Activated CD4-positive, alpha-beta T cell treated with anti-CD3 and anti-CD28 coated beads, Interleukin-2, amount 10 ng/mL, durations not matched to agents 7 days and 5 days (primary cell): ENCODE data around the gene CFL1. TPM values are rescaled to one million over a fixed set of nuclear protein-coding genes. Genes with fewer than 3 reads are reported as not detected.
"Not testable (repeated sequence)": the region's sequence is repeated elsewhere in the genome, so short reads cannot be mapped to it uniquely, and the experiment has no call there.

Source experiments
- CTCF ChIA-PET: fragments of 350-600 bp; sonication (Branson Sonifier 250); formaldehyde crosslinking; loops from one replicate; lab custom pipeline; 2021; ENCODE audit warnings: antibody characterized with exemption; lab: Charles Lee
- POLR2A ChIA-PET: fragments of 350-600 bp; sonication (Branson Sonifier 250); formaldehyde crosslinking; loops from one replicate; lab custom pipeline; 2021; ENCODE audit warnings: antibody characterized with exemption; lab: Charles Lee
- DNase-seq: peaks from one replicate; pipeline ENCODE4 v3.0.0-alpha.2; 2020
- H3K27ac Mint-ChIP-seq: one replicate; pipeline ENCODE4 v1.8.0; 2021; ENCODE audit warnings: mild to moderate bottlenecking, moderate library complexity, mixed read lengths
- H3K27me3 Mint-ChIP-seq: one replicate; pipeline ENCODE4 v1.8.0; 2021; ENCODE audit warnings: mixed read lengths
- H3K36me3 Mint-ChIP-seq: one replicate; pipeline ENCODE4 v1.8.0; 2021; ENCODE audit warnings: low read depth, mixed read lengths
- H3K4me1 Mint-ChIP-seq: one replicate; pipeline ENCODE4 v1.8.0; 2021; ENCODE audit warnings: mixed read lengths
- H3K4me3 Mint-ChIP-seq: one replicate; pipeline ENCODE4 v1.8.0; 2021; ENCODE audit warnings: mild to moderate bottlenecking, moderate library complexity, mixed read lengths
- H3K9me3 Mint-ChIP-seq: one replicate; pipeline ENCODE4 v1.8.0; 2021; ENCODE audit warnings: mixed read lengths
- total RNA-seq, 2 experiments: library from RNA; stranded (reverse); gene quantifications; one replicate each; pipeline ENCODE4 v1.2.3, GENCODE V29; 2021

The CFL1 gene
- total RNA-seq, 2 experiments from 2014 or later, result 1,543 to 1,707 TPM

GRCh38 chr11:65895482-65895981 is 37.6 kb upstream of the CFL1 start:
- no peaks in the 10 kb centered on the region for H3K27me3 Mint-ChIP-seq
- no peak for DNase-seq
- peaks cover 5% of the 10 kb centered on the region for H3K36me3 Mint-ChIP-seq
- ChIA-PET POLR2A (no interaction called here), CTCF (interaction anchor here (1.1 to 24.2 kb wide), 3 partner anchors 7 to 26 kb away, joined by 6 to 590 read pairs (median 340); partner anchors contain the start of genes CCDC85B, CFL1, CTSW and EFEMP2)
- H3K27ac Mint-ChIP-seq, result peak overlapping the region; percentile 50
- no peaks in the 10 kb centered on the region for H3K9me3 Mint-ChIP-seq
- H3K4me3 Mint-ChIP-seq, result peak overlapping the region; percentile 37
- H3K4me1 Mint-ChIP-seq, result peaks cover 46% of the 10 kb centered on the region

GRCh38 chr11:65894034-65894591 is 36.1 kb upstream of the CFL1 start:
- Mint-ChIP-seq H3K4me1 (peaks cover 58% of the 10 kb centered on the region), H3K27ac (peak overlapping the region; percentile 87), H3K27me3 (no peaks in the 10 kb centered on the region), H3K9me3 (no peaks in the 10 kb centered on the region), H3K4me3 (peak overlapping the region; percentile 90), H3K36me3 (peaks cover 5% of the 10 kb centered on the region)
- POLR2A ChIA-PET, result interaction anchor here (0.7 to 1.0 kb wide), 3 partner anchors 33 to 175 kb away, joined by 3 to 6 read pairs (median 5); partner anchors contain the start of gene CFL1
- CTCF ChIA-PET, result interaction anchor here (0.6 to 24.2 kb wide), 7 partner anchors 9 to 189 kb away, joined by 3 to 590 read pairs (median 3); partner anchors contain the start of genes C11orf68, CFL1, CTSW and EFEMP2
- peak; percentile 54 for DNase-seq

- H3K36me3 Mint-ChIP-seq, result peaks cover 7% of the 10 kb centered on the region
- H3K27me3 Mint-ChIP-seq, result no peaks in the 10 kb centered on the region
- no peaks in the 10 kb centered on the region for H3K9me3 Mint-ChIP-seq
- peaks cover 63% of the 10 kb centered on the region for H3K4me1 Mint-ChIP-seq
- ChIA-PET POLR2A (no interaction called here), CTCF (interaction anchor here (0.6 to 24.2 kb wide), 8 partner anchors 8 to 183 kb away, joined by 3 to 590 read pairs (median 4); partner anchors contain the start of genes AP5B1, C11orf68, CFL1 and CTSW)
- H3K4me3 Mint-ChIP-seq, result peak overlapping the region; percentile 90
- DNase-seq, result no peak
- peak overlapping the region; percentile 87 for H3K27ac Mint-ChIP-seq
These were observed 34.8 kb upstream of the CFL1 start for GRCh38 chr11:65892661-65893317.

GRCh38 chr11:65892137-65892540 is 34.2 kb upstream of the CFL1 start:
- POLR2A ChIA-PET, DNase-seq, H3K27me3 Mint-ChIP-seq, H3K9me3 Mint-ChIP-seq, H3K36me3 Mint-ChIP-seq: not testable (repeated sequence)
- Mint-ChIP-seq H3K27ac (peak overlapping the region; percentile 87), H3K4me3 (peak overlapping the region; percentile 90), H3K4me1 (peaks cover 69% of the 10 kb centered on the region)
- CTCF ChIA-PET, result interaction anchor here (0.6 to 24.2 kb wide), 7 partner anchors 7 to 184 kb away, joined by 3 to 590 read pairs (median 22); partner anchors contain the start of genes AP5B1, C11orf68, CFL1 and CTSW

GRCh38 chr11:65891219-65892136 is 33.5 kb upstream of the CFL1 start:
- no peaks in the 10 kb centered on the region for H3K9me3 Mint-ChIP-seq
- ChIA-PET POLR2A (interaction anchor here (0.9 to 1.5 kb wide), 3 partner anchors 10 to 32 kb away, joined by 3 to 9 read pairs (median 3); partner anchors contain the start of gene MUS81), CTCF (interaction anchor here (1.0 to 24.2 kb wide), 13 partner anchors 16 to 177 kb away, joined by 3 to 590 read pairs (median 5); partner anchors contain the start of genes AP5B1, C11orf68, CFL1 and CTSW)
- H3K27me3 Mint-ChIP-seq, result no peaks in the 10 kb centered on the region
- H3K4me3 Mint-ChIP-seq, result peak overlapping the region; percentile 90
- peaks cover 13% of the 10 kb centered on the region for H3K36me3 Mint-ChIP-seq
- H3K27ac Mint-ChIP-seq, result peak overlapping the region; percentile 87
- peaks cover 70% of the 10 kb centered on the region for H3K4me1 Mint-ChIP-seq
- DNase-seq, result no peak

GRCh38 chr11:65890324-65891218 is 32.6 kb upstream of the CFL1 start, which contains the start of gene CCDC85B:
TSS of gene CCDC85B (plus strand) at chr11:65890673. CDS start at chr11:65890784, 111 bp downstream.
- H3K4me1 Mint-ChIP-seq, result peaks cover 69% of the 10 kb centered on the region

GRCh38 chr11:65888163-65888814 is 30.3 kb upstream of the CFL1 start, which contains the start of gene FIBP:
TSS of gene FIBP (minus strand) at chr11:65888471. CDS start at chr11:65888418, 53 bp downstream.
- Mint-ChIP-seq H3K27me3 (no peaks in the 10 kb centered on the region), H3K36me3 (peaks cover 37% of the 10 kb centered on the region), H3K9me3 (no peaks in the 10 kb centered on the region), H3K27ac (peak within 1 kb of the TSS; percentile 93), H3K4me3 (peak within 1 kb of the TSS; percentile 90), H3K4me1 (peaks cover 70% of the 10 kb centered on the region)
- peak; percentile 98 for DNase-seq
- POLR2A ChIA-PET, result interaction anchor here (0.6 to 1.4 kb wide), 3 partner anchors 12 to 388 kb away, joined by 3 to 5 read pairs (median 3); partner anchors contain the start of gene FOSL1
- CTCF ChIA-PET, result interaction anchor here (0.6 to 24.2 kb wide), 50 partner anchors 19 to 426 kb away, joined by 3 to 590 read pairs (median 4); partner anchors contain the start of genes AP5B1, BANF1, C11orf68 and CFL1

More at GRCh38 chr11:65890324-65891218, 32.6 kb upstream of the CFL1 start, which contains the start of gene CCDC85B:
- Mint-ChIP-seq H3K27me3 (no peaks in the 10 kb centered on the region), H3K36me3 (peaks cover 18% of the 10 kb centered on the region), H3K4me3 (peak within 1 kb of the TSS; percentile 90), H3K9me3 (no peaks in the 10 kb centered on the region), H3K27ac (peak within 1 kb of the TSS; percentile 93)
- ChIA-PET CTCF (interaction anchor here (0.8 to 24.2 kb wide), 21 partner anchors 17 to 349 kb away, joined by 3 to 590 read pairs (median 5); partner anchors contain the start of genes AP5B1, C11orf68, CFL1 and CTSW), POLR2A (interaction anchor here (0.6 to 1.5 kb wide), 5 partner anchors 10 to 251 kb away, joined by 3 to 9 read pairs (median 3); partner anchors contain the start of gene MUS81)
- DNase-seq, result peak; percentile 99

GRCh38 chr11:65887723-65888162 is 29.8 kb upstream of the CFL1 start:
- POLR2A ChIA-PET, result interaction anchor here (1.2 to 1.4 kb wide), 2 partner anchors 13 to 28 kb away, joined by 3 to 5 read pairs; partner anchors contain the start of gene FOSL1
- peak overlapping the region; percentile 93 for H3K27ac Mint-ChIP-seq
- peaks cover 64% of the 10 kb centered on the region for H3K4me1 Mint-ChIP-seq
- peak overlapping the region; percentile 90 for H3K4me3 Mint-ChIP-seq
- H3K9me3 Mint-ChIP-seq, result no peaks in the 10 kb centered on the region
- no peaks in the 10 kb centered on the region for H3K27me3 Mint-ChIP-seq
- peaks cover 37% of the 10 kb centered on the region for H3K36me3 Mint-ChIP-seq
- no peak for DNase-seq
- CTCF ChIA-PET, result interaction anchor here (0.6 to 24.2 kb wide), 41 partner anchors 18 to 425 kb away, joined by 3 to 590 read pairs (median 6); partner anchors contain the start of genes AP5B1, BANF1, C11orf68 and CFL1

- POLR2A ChIA-PET, result no interaction called here
- H3K4me3 Mint-ChIP-seq, result peak overlapping the region; percentile 90
- H3K36me3 Mint-ChIP-seq, result peaks cover 32% of the 10 kb centered on the region
- H3K4me1 Mint-ChIP-seq, result peaks cover 59% of the 10 kb centered on the region
- no peak for DNase-seq
- H3K27me3 Mint-ChIP-seq, result no peaks in the 10 kb centered on the region
- CTCF ChIA-PET, result interaction anchor here (0.6 to 24.2 kb wide), 17 partner anchors 17 to 293 kb away, joined by 3 to 590 read pairs (median 9); partner anchors contain the start of genes AP5B1, C11orf68, CFL1 and CTSW
- H3K27ac Mint-ChIP-seq, result peak overlapping the region; percentile 93
- H3K9me3 Mint-ChIP-seq, result no peaks in the 10 kb centered on the region
These were observed 29.1 kb upstream of the CFL1 start for GRCh38 chr11:65886826-65887722.
